ENCODE measurements around the gene MESP2. TPM values are rescaled to one million over a fixed set of nuclear protein-coding genes. Genes with fewer than 3 reads are reported as not detected.

MESP2 gene
- total RNA-seq, 1 experiment from 2014 or later: 0.28 TPM

DNA sequence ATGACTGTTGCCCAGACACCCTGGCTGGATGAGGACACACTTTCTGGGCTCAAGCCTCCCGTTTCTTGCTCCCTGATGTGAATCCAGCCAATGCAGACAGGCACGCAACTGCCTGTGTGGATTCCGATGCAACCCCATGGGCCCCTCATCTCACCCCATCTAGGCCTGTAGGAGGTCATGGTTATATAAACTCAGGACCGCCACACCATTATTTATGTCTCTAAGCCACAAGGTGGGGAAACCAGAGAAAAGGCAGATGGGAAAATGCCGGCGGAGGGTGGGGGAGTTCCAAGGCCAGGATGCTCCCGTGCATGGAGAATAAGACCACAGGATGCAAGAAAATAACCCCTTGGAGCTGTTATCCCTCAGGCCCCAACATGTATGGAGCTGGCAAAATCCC, 27.1 kb upstream of the MESP2 start:
- H3K23me2 ChIP-seq (ENCODE audit: insufficient read length, low read depth, low read length, poor library complexity, severe bottlenecking): peaks cover 8% of the 10 kb centered on the region
- Mint-ChIP-seq H3K9me3 (no peaks in the 10 kb centered on the region; a peak in 1 of 5 replicates), H3K4me1 (peaks cover 14 to 21% of the 10 kb centered on the region in 2 experiments), H3K36me3 (ENCODE audit: insufficient read depth in 1 of 3, low read depth in 3 of 3) (peaks cover 0 to 3% (median 0%) of the 10 kb centered on the region in 3 experiments; a peak in 1 of 7 replicates), H3K4me3 (no peak overlapping the region; a peak in 1 of 5 replicates), H3K27ac (no peak overlapping the region), H3K27me3 (ENCODE audit: low read depth) (peaks cover 27% of the 10 kb centered on the region)
- H3K14ac ChIP-seq (ENCODE audit: insufficient read depth, low read length): no peak overlapping the region
- H3K56ac ChIP-seq (ENCODE audit: insufficient read length, low read depth, low read length): no peak overlapping the region
- H3T11ph ChIP-seq (ENCODE audit: low read length): no peak overlapping the region
- no peak overlapping the region for H3K18ac ChIP-seq (ENCODE audit: insufficient read length, low read depth, low read length)
- no peaks in the 10 kb centered on the region for H4K20me1 ChIP-seq (ENCODE audit: control insufficient read depth, insufficient read depth, insufficient read length)
- no peak overlapping the region for H4K5ac ChIP-seq (ENCODE audit: insufficient read length, low read depth, low read length)
- no peaks in the 10 kb centered on the region for H3K79me1 ChIP-seq (ENCODE audit: insufficient read depth, low read depth, low read length, poor library complexity, severe bottlenecking)
- WGBS (ENCODE audit: extremely low coverage, insufficient read length, low lambda C conversion rate): no CpG with 5 or more reads among the region's 7 CpGs
- DNase-seq: no peak
- TF ChIP-seq, protein P1, sequence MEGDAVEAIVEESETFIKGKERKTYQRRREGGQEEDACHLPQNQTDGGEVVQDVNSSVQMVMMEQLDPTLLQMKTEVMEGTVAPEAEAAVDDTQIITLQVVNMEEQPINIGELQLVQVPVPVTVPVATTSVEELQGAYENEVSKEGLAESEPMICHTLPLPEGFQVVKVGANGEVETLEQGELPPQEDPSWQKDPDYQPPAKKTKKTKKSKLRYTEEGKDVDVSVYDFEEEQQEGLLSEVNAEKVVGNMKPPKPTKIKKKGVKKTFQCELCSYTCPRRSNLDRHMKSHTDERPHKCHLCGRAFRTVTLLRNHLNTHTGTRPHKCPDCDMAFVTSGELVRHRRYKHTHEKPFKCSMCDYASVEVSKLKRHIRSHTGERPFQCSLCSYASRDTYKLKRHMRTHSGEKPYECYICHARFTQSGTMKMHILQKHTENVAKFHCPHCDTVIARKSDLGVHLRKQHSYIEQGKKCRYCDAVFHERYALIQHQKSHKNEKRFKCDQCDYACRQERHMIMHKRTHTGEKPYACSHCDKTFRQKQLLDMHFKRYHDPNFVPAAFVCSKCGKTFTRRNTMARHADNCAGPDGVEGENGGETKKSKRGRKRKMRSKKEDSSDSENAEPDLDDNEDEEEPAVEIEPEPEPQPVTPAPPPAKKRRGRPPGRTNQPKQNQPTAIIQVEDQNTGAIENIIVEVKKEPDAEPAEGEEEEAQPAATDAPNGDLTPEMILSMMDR (conservative IDR thresholded peaks at IDR 0.05): no peak
- no peaks in the 10 kb centered on the region for H3K9me3 ChIP-seq (ENCODE audit: control insufficient read depth, low read depth, low read length)
- no peak overlapping the region for H2AK5ac ChIP-seq (ENCODE audit: insufficient read length, low read length)
- H3K4me2 ChIP-seq (ENCODE audit: insufficient read depth, insufficient read length, low read length): no peak overlapping the region
- no peak overlapping the region for H2AFZ ChIP-seq (ENCODE audit: low read length)
- H4K91ac ChIP-seq (ENCODE audit: insufficient read length, low read depth, low read length): no peak overlapping the region
- no peak overlapping the region for H2BK5ac ChIP-seq (ENCODE audit: insufficient read length, low read length)
- no peak overlapping the region for H4K8ac ChIP-seq (replicated peaks; ENCODE audit: insufficient read length, low read depth, low read length)
- H2BK20ac ChIP-seq (ENCODE audit: low read depth, low read length, poor library complexity, severe bottlenecking): no peak overlapping the region
- H3K4ac ChIP-seq (ENCODE audit: low read depth, low read length): no peak overlapping the region
- H3K4me1 ChIP-seq (ENCODE audit: insufficient read depth, low read length): no peaks in the 10 kb centered on the region; the same call in 1 of the 2 replicates
- no peak overlapping the region for H2BK120ac ChIP-seq (ENCODE audit: low read depth, low read length, poor library complexity, severe bottlenecking)
- peaks cover 42% of the 10 kb centered on the region for H3K27me3 ChIP-seq (ENCODE audit: insufficient read depth, low read length)
- H3K27ac ChIP-seq (ENCODE audit: insufficient read length, low read depth, low read length): no peak overlapping the region
- H3K9ac ChIP-seq (ENCODE audit: extremely low read depth, insufficient read length, low read length): no peak overlapping the region
- H2BK12ac ChIP-seq (ENCODE audit: insufficient read length, low read depth, low read length): no peak overlapping the region
- no peaks in the 10 kb centered on the region for H3K79me2 ChIP-seq (ENCODE audit: insufficient read depth, low read length)
- H3K23ac ChIP-seq (ENCODE audit: insufficient read length, low read depth, low read length): no peak overlapping the region
- no peak overlapping the region for H2BK15ac ChIP-seq (ENCODE audit: low read depth, low read length)
